IPS DF 6.9 (cell line): ENCODE data around the gene ZNF280A.

Experiments
- DNase-seq: peaks from one replicate; pipeline ENCODE4 v3.0.0-alpha.2; 2013; ENCODE audit warnings: low read depth, low spot score
- H3K27ac ChIP-seq: one replicate; pipeline ENCODE4 v1.5.1; 2013; ENCODE audit warnings: low read length, control low read depth
- H3K27me3 ChIP-seq: 2 replicates; pipeline ENCODE4 v1.6.1; 2013; ENCODE audit warnings: mild to moderate bottlenecking, low read length; ENCODE audit not compliant: control insufficient read depth, insufficient read depth
- H3K36me3 ChIP-seq: 2 replicates; pipeline ENCODE4 v1.6.1; 2013; ENCODE audit warnings: low read length; ENCODE audit not compliant: control insufficient read depth, insufficient read depth
- H3K4me1 ChIP-seq: 2 replicates; pipeline ENCODE4 v1.6.1; 2013; ENCODE audit warnings: low read length; ENCODE audit not compliant: control insufficient read depth, insufficient read depth
- H3K4me3 ChIP-seq: 2 replicates; pipeline ENCODE4 v1.5.1; 2013; ENCODE audit warnings: mild to moderate bottlenecking, low read length
- H3K9me3 ChIP-seq: 2 replicates; pipeline ENCODE4 v1.6.1; 2013; ENCODE audit warnings: low read length, inconsistent platforms; ENCODE audit not compliant: control insufficient read depth, insufficient read depth
- WGBS: extraction: QIAGEN DNeasy Blood & Tissue Kit; methylation state at CpG from one replicate; pipeline ENCODE4 v1.1.7; 2013; ENCODE audit warnings: mixed read lengths, missing lambda C conversion rate; ENCODE audit not compliant: insufficient read length, insufficient coverage; 5-methylcytosine and 5-hydroxymethylcytosine counted together

ZNF280A gene

GRCh38 chr22:22520020-22520656 is at the start of gene ZNF280A:
ZNF280A (minus strand) TSS chr22:22520270; CDS start chr22:22515630, 4,640 bp downstream.
- Histone ChIP-seq H3K4me3 (no peak within 1 kb of the TSS), H3K4me1 (no peaks in the 10 kb centered on the region), H3K36me3 (no peaks in the 10 kb centered on the region), H3K27me3 (peaks cover 2% of the 10 kb centered on the region; the same call in 1 of the 2 replicates), H3K9me3 (no peaks in the 10 kb centered on the region; the same call in 1 of the 2 replicates), H3K27ac (no peak within 1 kb of the TSS)
- WGBS = no CpG with 5 or more reads among the region's 12 CpGs
- no peak for DNase-seq

GRCh38 chr22:22569218-22569617 is 49.1 kb upstream of the ZNF280A start:
- WGBS = no CpG with 5 or more reads among the region's 5 CpGs
- DNase-seq = no peak

GRCh38 chr22:22565981-22566380 is 45.9 kb upstream of the ZNF280A start:
- no peaks in the 10 kb centered on the region for H3K36me3 ChIP-seq
- no CpG with 5 or more reads among the region's 2 CpGs for WGBS
- H3K4me1 ChIP-seq = no peaks in the 10 kb centered on the region
- H3K9me3 ChIP-seq = no peaks in the 10 kb centered on the region; the same call in 1 of the 2 replicates
- no peak overlapping the region for H3K27ac ChIP-seq
- H3K4me3 ChIP-seq = no peak overlapping the region
- DNase-seq = no peak
- H3K27me3 ChIP-seq = peaks cover 8% of the 10 kb centered on the region

More at GRCh38 chr22:22569218-22569617, 49.1 kb upstream of the ZNF280A start:
- Histone ChIP-seq H3K27me3 (peaks cover 15% of the 10 kb centered on the region), H3K4me1 (no peaks in the 10 kb centered on the region), H3K4me3 (no peak overlapping the region), H3K9me3 (no peaks in the 10 kb centered on the region; the same call in 1 of the 2 replicates), H3K36me3 (no peaks in the 10 kb centered on the region), H3K27ac (no peak overlapping the region)

- WGBS = no CpG with 5 or more reads among the region's 32 CpGs
- Histone ChIP-seq H3K4me3 (no peak within 1 kb of the TSS), H3K36me3 (no peaks in the 10 kb centered on the region), H3K27me3 (no peaks in the 10 kb centered on the region), H3K9me3 (no peaks in the 10 kb centered on the region), H3K4me1 (no peaks in the 10 kb centered on the region), H3K27ac (no peak within 1 kb of the TSS)
- peak; percentile 39 for DNase-seq
These were observed 39.0 kb upstream of the ZNF280A start, which contains the start of gene PRAME for GRCh38 chr22:22558972-22559603. PRAME (minus strand) TSS chr22:22559265; CDS start chr22:22556832, 2,433 bp downstream.

DNA sequence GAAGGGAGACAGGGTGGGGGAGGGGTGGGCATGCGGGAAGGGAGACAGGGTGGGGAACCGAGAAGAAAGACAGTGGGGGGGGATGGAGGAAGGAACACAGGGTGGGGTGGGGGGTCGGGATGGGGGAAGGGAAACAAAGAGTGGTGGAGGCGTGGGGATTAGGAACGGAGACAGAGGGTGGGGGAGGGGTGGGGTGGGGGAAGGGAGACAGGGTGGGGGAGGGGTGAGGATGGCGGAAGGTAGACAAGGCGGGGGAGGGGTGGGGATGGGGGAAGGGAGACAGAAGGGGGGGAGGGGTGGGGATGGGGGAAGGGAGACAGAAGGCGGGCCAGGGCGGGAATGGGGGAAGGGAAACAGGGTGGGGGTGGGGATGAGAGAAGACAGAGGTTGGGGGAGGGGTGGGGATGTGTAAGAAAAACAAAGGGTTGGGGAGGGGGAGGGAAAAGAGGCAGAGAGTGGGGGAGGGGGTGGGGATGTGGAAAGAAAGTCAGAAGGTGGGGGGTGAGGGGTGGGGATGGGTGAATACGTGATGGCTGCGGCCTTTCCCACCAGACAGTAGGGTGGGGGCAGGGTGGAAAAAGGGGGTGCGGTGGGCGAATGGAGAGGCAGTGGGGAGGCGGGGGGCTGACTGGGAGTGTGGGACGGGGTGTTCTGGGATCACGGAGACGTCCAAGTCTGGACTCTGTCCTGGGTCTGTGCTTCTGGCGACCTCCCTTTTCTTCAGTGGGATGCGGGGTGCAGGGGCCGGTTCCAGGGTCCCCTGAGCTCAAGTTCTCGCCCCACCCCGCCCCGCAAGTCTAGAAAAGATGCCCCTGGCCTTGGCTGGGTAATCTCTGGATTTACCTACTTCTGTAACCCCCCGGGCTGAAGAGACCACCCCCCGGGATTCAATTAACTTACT is 38.3 kb upstream of the ZNF280A start:
- DNase-seq = no peak
- Histone ChIP-seq H3K27ac (no peak overlapping the region), H3K9me3 (no peaks in the 10 kb centered on the region), H3K4me3 (no peak overlapping the region), H3K36me3 (no peaks in the 10 kb centered on the region), H3K4me1 (no peaks in the 10 kb centered on the region), H3K27me3 (no peaks in the 10 kb centered on the region)
- WGBS = no CpG with 5 or more reads among the region's 25 CpGs

- H3K4me3 ChIP-seq = no peak overlapping the region
- H3K27ac ChIP-seq = no peak overlapping the region
- DNase-seq = no peak
- H3K27me3 ChIP-seq = no peaks in the 10 kb centered on the region
- H3K9me3 ChIP-seq = no peaks in the 10 kb centered on the region
- no peaks in the 10 kb centered on the region for H3K36me3 ChIP-seq
- WGBS = no CpG with 5 or more reads among the region's 38 CpGs
- H3K4me1 ChIP-seq = no peaks in the 10 kb centered on the region
These were observed 37.2 kb upstream of the ZNF280A start for GRCh38 chr22:22556995-22557925.

DNA sequence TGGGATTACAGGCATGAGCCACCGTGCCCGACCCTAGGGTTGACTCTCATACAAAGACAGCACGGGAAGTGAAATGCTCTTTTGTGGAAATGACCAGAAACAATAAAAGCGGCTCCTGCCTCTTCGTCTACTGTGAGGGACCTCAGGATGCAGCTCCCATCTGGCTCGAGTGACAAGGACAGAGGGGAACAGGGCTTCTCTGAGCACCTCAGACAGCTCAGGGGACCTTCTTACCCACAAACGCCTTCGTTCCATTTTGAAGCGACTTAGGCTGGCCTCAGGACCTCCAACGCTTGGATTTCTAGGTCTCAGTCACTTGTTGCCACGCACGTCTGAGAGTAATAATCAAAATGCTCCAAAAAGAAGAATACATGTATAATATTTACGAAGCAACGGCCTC is 36.5 kb upstream of the ZNF280A start:
- WGBS = no CpG with 5 or more reads among the region's 14 CpGs
- DNase-seq = no peak
- Histone ChIP-seq H3K27ac (no peak overlapping the region), H3K9me3 (no peaks in the 10 kb centered on the region), H3K36me3 (no peaks in the 10 kb centered on the region), H3K4me3 (no peak overlapping the region), H3K27me3 (no peaks in the 10 kb centered on the region), H3K4me1 (no peaks in the 10 kb centered on the region)

- H3K27me3 ChIP-seq = 0 out of 2 replicates have a peak, but pooled peaks cover 2% of the 10 kb centered on the region
- no peak for DNase-seq
- WGBS = no CpG with 5 or more reads among the region's 9 CpGs
These were observed 35.5 kb upstream of the ZNF280A start for GRCh38 chr22:22555596-22555995.

GRCh38 chr22:22554587-22555284 is 34.7 kb upstream of the ZNF280A start:
- WGBS = no CpG with 5 or more reads among the region's 4 CpGs
- no peak for DNase-seq
- H3K27me3 ChIP-seq = 0 out of 2 replicates have a peak, but pooled peaks cover 3% of the 10 kb centered on the region
- H3K9me3 ChIP-seq = no peaks in the 10 kb centered on the region
- no peak overlapping the region for H3K27ac ChIP-seq
- H3K4me3 ChIP-seq = no peak overlapping the region
- no peaks in the 10 kb centered on the region for H3K4me1 ChIP-seq
- no peaks in the 10 kb centered on the region for H3K36me3 ChIP-seq

More at GRCh38 chr22:22555596-22555995, 35.5 kb upstream of the ZNF280A start:
- H3K9me3 ChIP-seq = no peaks in the 10 kb centered on the region
- no peaks in the 10 kb centered on the region for H3K36me3 ChIP-seq
- no peak overlapping the region for H3K27ac ChIP-seq
- H3K4me1 ChIP-seq = no peaks in the 10 kb centered on the region
- no peak overlapping the region for H3K4me3 ChIP-seq
